GM18858 (cell line): ENCODE results near the gene M1AP.
"Not testable (repeated sequence)": the region's sequence is repeated elsewhere in the genome, so short reads cannot be mapped to it uniquely, and the experiment has no call there.

ENCODE experiments used
- ATAC-seq: cut with Tn5 transposase; IDR thresholded peaks from one replicate; pipeline ENCODE4 v1.9.1; 2021; ENCODE audit not compliant: unreplicated experiment

M1AP gene

DNA sequence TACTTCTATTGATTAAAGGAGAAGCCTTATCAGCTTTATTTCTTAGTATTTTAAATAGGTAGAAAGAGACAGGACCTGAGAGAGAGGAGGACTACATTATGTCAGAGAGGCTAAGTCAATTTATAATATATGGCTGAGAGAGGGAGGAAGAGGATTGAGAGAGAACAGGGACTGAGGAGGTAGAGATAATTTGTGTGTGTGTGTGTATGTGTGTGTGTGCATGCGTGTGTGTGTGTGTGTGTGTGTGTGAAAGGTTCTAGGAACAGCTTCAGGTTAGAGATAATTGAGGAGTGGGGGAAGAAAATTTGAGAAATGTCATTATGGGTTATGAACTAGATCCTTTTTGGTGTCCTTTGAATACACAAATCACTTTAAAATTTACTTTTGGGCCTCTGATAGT is 78.4 kb downstream of the M1AP start:
- ATAC-seq = no peak

DNA sequence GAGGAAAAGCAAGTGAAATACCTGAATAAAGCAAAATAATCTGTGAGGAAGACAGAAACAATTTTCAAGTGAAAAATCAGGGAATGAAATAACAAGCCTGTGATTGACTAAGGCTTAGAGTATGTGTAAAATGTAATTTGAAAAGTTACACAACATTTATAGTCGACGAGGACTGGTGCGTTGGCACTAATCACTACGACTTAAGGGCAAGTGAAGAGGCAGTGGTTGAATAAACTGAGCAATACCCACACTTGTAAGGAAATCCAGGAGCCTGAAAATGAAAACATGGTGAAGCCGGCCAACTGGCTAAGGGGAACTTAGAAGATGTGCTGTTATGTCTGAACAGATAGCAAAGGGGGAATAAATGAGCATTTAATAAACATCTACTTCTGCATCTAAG is 80.2 kb downstream of the M1AP start:
- ATAC-seq = no peak

- no peak for ATAC-seq
Measured at GRCh38 chr2:74566754-74567085, 81.4 kb downstream of the M1AP start.

DNA sequence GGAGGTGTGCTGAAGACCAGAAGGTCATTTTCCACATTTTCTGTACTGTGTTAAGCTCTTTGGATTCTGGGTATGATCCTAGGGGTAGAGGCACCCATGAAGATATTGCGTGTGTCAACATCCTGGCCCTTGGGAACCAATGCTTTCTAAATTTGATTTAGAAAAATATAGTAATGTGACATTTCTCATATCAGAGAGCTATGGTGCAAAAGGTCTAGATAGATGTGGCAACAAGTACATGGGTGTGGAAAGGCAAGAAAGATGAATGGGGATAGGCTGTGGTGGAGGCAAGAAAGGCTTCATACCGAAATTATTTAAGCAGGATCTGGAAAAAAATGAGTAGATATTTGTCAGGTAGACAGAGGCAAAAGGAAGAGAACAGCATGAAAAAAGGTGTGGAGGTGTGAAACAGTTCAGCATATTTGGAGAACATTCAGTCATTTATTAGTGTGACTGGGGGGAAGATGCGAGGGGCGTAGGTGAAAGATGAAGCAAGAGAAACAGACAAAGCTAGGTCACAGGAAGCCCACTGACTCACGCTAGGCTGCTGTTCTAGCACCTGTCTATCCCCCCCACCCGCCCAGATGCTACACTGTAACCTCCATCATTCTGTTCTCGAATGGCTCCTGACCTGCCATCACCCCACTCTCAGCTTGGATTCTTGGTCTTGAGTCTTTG is 81.9 kb downstream of the M1AP start:
- no peak for ATAC-seq

DNA sequence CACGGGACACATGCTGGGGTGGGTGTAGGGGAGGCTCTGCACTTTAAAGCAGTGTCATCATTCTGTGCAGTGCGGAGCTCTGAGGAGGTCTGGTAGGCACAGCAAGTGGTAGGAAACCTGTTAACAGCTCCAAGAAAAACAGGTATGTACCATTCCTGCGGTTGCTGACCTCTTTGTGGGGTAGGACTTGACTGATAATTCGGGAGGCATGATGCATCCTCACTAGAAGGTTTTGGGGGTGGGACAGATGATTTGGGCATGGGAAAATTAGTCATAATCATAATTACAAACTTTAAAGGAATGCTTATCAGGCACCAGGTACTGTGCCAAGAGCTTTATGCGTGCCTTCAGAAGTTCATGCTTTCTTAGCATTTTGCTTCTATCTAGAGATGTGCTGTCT is 83.9 kb downstream of the M1AP start:
- ATAC-seq = no peak

DNA sequence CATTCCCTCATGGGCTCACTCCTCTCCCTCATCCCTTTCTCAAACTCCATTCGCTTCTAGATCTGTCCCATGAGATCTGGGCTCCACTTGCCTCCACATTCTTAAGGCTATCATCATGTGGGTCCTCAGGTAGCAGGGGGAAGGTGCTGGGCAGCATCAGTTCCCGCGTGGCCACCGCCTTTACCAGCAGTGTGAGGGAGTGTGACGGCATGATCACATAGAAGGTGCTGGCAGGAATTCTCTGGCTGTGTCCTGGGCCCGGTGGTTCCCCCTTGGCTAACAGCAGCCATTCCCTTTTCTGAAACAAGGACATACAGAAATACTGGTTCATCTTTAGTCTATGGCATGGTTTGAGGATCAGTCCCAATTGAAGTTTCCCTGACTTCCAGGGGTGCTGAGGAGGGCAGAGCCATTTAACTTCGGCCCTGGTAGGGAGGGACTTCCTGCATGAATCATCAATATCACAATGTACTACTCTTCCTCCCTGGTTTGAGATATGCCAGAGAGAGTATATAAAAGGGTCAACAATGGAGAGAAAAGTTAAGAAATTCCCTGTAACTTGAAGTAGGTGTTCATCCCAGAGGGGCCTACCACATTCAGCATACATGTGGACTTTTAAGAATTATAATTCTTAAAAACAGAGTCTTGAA is 85.9 kb downstream of the M1AP start:
- ATAC-seq = no peak

GRCh38 chr2:74561022-74561421 is 87.1 kb downstream of the M1AP start:
- ATAC-seq = not testable (repeated sequence)

DNA sequence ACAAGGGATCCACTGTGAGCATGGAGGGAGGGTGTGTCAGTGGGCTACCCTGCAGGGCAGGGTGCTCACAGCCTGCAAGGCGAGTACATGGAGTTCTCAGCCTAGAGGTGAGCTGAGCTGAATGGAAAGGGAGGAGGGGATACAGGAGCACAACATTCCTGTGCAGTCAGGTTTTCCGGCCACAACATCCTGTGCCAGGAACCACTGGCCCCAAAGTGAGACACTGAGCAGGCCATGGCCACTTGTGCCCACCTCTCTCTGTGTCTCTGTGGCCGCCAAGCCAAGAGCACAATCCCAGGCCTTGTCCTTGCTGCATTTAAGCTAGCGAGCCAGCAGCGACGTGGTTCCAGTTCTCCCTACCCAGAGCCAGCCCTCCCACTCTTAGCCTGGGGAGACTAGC is 87.5 kb downstream of the M1AP start:
- no peak for ATAC-seq

DNA sequence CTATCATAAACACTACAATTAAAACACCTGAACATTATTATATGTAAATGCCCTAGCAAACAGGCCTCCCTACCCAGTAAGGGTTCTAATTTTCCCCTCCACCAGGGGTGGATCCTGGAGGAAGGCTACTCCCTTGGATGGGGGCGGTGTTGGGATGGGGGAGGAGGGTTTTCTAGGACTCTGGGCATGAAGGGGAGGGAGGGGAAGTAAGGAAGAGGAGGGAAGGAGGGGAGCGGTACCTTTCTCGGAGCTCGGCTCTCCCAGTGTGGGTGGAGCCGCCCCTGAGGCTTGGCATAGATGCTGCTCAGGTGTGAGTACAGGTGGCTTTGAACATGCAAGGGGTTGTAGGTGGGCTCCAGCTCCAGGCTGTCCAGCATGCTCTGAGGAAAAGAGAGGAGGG is 88.2 kb downstream of the M1AP start:
- ATAC-seq = no peak

GRCh38 chr2:74558284-74559230 is 89.6 kb downstream of the M1AP start:
- no peak for ATAC-seq

DNA sequence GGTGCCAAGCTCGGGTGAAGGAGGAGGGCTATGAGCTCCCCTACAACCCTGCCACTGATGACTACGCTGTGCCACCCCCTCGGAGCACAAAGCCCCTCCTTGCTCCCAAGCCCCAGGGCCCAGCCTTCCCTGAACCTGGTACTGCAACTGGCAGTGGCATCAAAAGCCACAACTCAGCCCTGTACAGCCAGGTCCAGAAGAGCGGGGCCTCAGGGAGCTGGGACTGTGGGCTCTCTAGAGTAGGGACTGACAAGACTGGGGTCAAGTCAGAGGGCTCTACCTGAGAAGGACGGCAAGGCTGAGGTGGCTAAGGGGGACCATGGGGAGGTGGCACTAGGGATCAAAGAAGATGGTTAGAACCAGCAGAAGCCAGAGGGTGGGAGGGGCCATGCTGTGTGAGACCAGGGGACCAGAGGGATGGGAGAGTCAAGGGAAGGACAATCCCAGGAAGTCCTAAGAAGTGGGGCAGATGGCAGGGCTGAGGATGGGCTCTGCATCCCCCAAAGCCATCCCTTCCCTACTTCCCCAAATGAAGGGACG is 91.2 kb downstream of the M1AP start:
- ATAC-seq = no peak

GRCh38 chr2:74556159-74556558 is 92.0 kb downstream of the M1AP start:
- no peak for ATAC-seq

DNA sequence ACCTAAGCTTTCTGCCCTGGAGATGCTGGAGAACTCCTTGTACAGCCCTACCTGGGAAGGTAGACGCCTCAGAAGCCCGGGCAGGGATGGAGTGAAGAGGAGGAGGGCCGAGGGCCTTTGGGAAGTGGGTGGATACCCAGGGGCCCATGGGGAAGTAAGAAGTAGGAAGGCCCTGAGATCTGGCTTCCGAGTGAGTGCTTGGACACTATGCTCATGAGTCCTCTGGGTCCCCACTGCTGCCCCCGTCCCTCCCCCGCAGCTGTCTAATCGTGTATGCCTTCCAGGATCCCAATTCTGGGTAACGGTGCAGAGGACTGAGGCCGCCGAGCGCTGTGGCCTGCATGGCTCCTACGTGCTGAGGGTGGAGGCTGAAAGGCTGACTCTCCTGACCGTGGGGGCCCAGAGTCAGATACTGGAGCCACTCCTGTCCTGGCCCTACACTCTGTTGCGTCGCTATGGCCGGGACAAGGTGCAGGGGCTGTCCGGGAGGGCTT is 92.5 kb downstream of the M1AP start:
- no peak for ATAC-seq

GRCh38 chr2:74554820-74555531 is 93.2 kb downstream of the M1AP start:
- no peak for ATAC-seq

DNA sequence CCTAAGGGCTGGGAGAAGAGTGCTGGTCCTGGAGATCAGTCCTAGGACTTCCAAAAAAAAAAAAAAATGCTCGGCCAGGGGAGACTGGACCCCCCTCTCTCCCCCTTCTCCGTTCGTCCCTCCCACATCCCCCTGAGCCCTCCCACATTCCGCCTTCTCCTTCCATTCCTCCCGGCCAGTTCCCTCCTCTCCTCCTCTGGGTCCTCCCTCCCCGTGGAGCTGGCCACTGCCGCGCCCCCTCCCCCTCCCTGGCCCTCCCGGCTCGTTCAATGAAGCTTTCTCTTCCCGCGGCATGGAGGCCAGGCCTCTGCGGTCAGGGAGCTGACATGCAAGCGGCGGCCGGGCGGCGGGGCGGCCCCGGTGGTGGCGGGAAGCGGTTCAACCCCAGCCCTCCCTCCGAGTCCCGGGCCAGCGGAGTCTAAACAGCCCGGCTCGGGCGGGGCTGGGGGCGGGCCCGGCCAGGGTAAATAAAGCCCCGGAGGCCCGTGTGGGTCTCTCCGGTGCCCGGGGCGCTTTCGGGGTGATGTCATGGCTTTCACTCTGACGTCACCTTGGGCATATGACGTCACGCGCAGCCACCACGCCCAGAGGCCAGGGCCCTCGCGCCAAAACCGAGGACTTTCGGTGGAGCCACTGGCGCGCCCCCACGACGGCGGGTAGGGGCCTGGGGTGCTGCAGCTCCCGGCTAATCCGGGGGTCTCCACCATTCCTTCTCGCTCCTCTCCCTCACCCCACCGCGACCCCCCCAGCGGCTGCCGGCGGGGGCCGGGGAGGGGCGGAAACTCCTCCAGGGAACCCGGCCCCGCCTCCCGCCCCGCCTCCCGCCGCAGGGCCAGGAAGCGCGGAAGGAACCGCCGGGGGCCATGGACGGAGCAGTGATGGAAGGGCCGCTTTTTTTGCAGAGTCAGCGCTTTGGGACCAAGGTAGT is 94.0 kb downstream of the M1AP start, which contains the start of the genes DOK1 and LOXL3:
TSS of gene DOK1 (plus strand) at position 829 of the 928 bp plus-strand sequence. CDS start at position 864, 35 bp downstream.
TSS of gene LOXL3 (minus strand) at position 51 of the 928 bp plus-strand sequence. CDS start 1,308 bp downstream, outside the sequence.
- ATAC-seq = peak; percentile 36

DNA sequence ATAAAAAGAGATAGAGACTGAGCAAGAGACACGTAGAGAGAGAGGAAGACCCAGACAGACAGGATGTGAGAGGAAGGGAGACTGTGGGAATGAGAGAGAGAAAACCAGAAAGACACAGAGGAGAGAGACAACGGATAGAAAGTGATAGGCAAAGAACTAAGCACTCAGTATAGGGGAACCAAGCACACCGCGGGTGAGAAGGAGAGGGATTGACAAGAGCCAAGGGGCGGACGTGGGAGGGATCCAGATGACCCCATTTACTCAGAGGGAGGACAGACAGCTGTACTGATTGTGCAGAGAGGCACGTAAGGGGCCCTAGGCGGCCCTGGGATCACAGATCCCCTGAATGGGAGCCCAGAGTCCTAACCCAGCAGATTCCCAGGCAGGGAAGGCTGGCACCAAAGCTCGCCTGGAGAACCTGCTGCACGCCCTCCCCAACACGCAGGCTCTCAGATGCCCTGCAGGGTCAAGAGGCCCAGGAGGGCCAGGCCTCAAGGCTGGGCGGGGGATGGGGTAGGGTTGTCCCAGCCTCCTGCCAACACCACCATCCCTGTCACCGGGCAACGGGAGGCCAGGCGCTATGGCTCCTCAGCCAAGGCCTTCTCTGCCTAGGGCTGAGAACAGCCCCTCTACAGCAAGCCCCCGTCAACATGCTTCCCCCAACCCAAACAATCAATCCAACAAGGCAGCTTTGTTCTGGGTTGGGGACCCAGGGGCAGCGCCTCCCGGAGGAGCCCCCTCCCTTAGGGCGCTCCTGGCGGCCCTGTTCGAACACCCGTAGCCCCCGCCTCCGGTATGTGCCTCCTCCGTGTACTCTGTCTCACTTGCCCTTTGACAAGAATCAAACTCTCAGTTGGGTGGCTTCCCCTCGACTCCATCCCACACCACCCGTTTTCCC is 95.0 kb downstream of the M1AP start:
- no peak for ATAC-seq

DNA sequence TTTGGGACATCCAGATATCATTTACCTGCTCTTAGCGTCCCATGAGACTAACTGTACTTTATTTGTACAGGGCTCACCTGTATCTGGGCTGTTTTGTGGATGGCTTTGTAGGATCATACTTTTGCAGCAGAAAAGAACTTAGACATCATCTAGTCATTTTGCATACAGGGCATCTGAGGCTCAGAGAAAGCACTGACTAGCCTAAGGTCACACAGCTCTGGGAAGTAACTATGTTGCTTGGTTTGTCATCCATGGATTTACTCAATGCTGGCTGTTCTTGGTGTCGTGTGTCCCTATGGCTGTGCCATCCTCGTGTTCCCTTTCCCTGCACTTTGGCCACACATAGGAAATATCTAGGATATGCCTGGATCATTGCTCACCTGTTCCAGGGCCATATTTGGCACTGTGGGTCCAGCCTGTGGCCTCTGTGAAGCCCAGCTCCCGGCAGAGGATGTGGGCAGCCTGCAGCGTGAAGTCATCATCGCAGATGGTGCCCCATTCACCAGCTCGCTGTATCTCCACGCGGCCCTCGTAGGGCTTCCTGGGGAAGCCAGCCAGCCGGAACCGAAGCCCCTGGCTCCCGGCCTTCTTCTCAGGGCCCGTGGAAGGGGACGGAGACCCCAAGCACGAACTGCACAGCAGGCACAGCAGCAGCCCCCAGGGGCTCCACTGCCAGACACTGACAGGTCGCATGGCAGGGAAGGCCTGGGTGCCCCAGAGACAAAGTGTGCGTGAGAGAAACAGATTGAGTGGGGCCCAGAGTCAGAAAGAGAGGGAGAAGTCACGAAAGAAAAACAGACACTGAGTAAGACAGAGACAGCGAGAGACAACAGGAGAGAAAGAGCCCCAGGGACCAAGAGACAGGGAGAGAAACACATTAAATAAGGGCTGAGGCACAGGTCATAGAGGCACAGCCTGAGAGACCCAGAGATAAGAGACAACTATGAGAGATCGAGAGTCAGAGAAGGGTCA is 95.9 kb downstream of the M1AP start:
- no peak for ATAC-seq
